Body of pancreas (tissue), 4 donors: ENCODE measurements around the gene SLC9A8. TPM values are rescaled to one million over a fixed set of nuclear protein-coding genes. Genes with fewer than 3 reads are reported as not detected.
"Not testable (repeated sequence)": the region's sequence is repeated elsewhere in the genome, so short reads cannot be mapped to it uniquely, and the experiment has no call there.

Experiments
- ATAC-seq: fragments of 150-250 bp; one replicate; pipeline ENCODE4 v1.9.1; 2016
- DNase-seq, 4 donors: peaks; one replicate each; pipeline ENCODE4 v3.0.0-alpha.2; 2019
- H3K27ac ChIP-seq, 4 donors: fragments of 200-600 bp; sonication (generic); 1 replicate in 3 of 4; 2 replicates in 1 of 4; pipeline versions ENCODE4 v1.5.1 to v1.6.1; 2016 to 2019; ENCODE audit warnings: mild to moderate bottlenecking in 1 of 4, mixed read lengths in 1 of 4, moderate library complexity in 1 of 4
- H3K27me3 ChIP-seq, 2 donors: fragments of 200-600 bp; sonication (generic); one replicate each; pipeline ENCODE4 v1.6.0; 2016; ENCODE audit warnings: mild to moderate bottlenecking in 1 of 2
- H3K36me3 ChIP-seq, 2 donors: fragments of 200-600 bp; sonication (generic); replicated peaks in 1 of 2; 2 replicates each; pipeline ENCODE4 v1.5.1; 2016; ENCODE audit warnings: low read depth in 2 of 2; ENCODE audit not compliant: insufficient read depth in 1 of 2
- H3K4me1 ChIP-seq: fragments of 200-600 bp; sonication (generic); one replicate; pipeline ENCODE4 v1.6.0; 2016
- H3K4me3 ChIP-seq, 2 donors: fragments of 200-600 bp; sonication (generic); 1 replicate in 1 of 2; 2 replicates in 1 of 2; pipeline ENCODE4 v1.5.1; 2016 to 2019
- H3K9me3 ChIP-seq, 3 donors: fragments of 200-600 bp; sonication (generic); 1 replicate in 2 of 3; 2 replicates in 1 of 3; pipeline ENCODE4 v1.5.1; 2016
- CTCF ChIP-seq, 7 experiments: fragments of 450-650 bp in 4 of 7; fragments of 200-600 bp in 3 of 7; sonication (generic) in 3 of 7; IDR thresholded peaks; one replicate each; pipeline ENCODE4 v1.5.1; 2016 to 2019; ENCODE audit warnings: antibody characterized with exemption in 7 of 7
- POLR2A ChIP-seq, 3 donors: fragments of 450-650 bp; IDR thresholded peaks; one replicate each; pipeline ENCODE4 v1.6.1; 2016; ENCODE audit warnings: antibody characterized with exemption in 3 of 3, mild to moderate bottlenecking in 2 of 3
- WGBS, 2 donors: methylation state at CpG; one replicate each; pipeline ENCODE4 v1.1.5; 2017; 5-methylcytosine and 5-hydroxymethylcytosine counted together
- intact Hi-C: fragments of 100-400 bp; cut with DNase I; formaldehyde crosslinking; loops from one replicate; pipeline ENCODE4 v1.15.1; 2023
- total RNA-seq, 2 donors: library from RNA; depleted of rRNA; stranded (reverse); fragments of >200 nt; gene quantifications; one replicate each; pipeline ENCODE4 v1.1.0, GENCODE V29; 2016

SLC9A8 gene
- total RNA-seq, 2 donors from 2014 or later = 5.9 to 11.2 TPM

GRCh38 chr20:49894073-49894470, 81.4 kb downstream of the SLC9A8 start:
- no peaks in the 10 kb centered on the region for H3K27me3 ChIP-seq
- no peak for ATAC-seq
- H3K27ac ChIP-seq = no peak overlapping the region
- intact Hi-C loops = no loop called here
- no peak overlapping the region for H3K4me3 ChIP-seq
- no peaks in the 10 kb centered on the region for H3K36me3 ChIP-seq
- no peaks in the 10 kb centered on the region for H3K9me3 ChIP-seq
- 74 to 80% methylated on average over 6 of the region's 6 CpGs for WGBS, 2 donors
- peaks cover 20% of the 10 kb centered on the region for H3K4me1 ChIP-seq
- TF ChIP-seq POLR2A (IDR thresholded peaks at IDR 0.05) = no peak
- TF ChIP-seq CTCF (IDR thresholded peaks at IDR 0.05) = no peak
- no peak for DNase-seq

GRCh38 chr20:49895474-49896093, 83.0 kb downstream of the SLC9A8 start:
- WGBS, 2 donors = 87 to 90% methylated on average over 7 of the region's 7 CpGs
- H3K9me3 ChIP-seq, intact Hi-C loops, ATAC-seq, H3K4me3 ChIP-seq, H3K36me3 ChIP-seq, H3K27me3 ChIP-seq, H3K4me1 ChIP-seq, H3K27ac ChIP-seq: not testable (repeated sequence)
- DNase-seq = peak in 1 of 4 donors; percentile 2

GRCh38 chr20:49896204-49896603, 83.6 kb downstream of the SLC9A8 start:
- intact Hi-C loops = no loop called here
- no peak for TF ChIP-seq POLR2A (IDR thresholded peaks at IDR 0.05)
- no peak for TF ChIP-seq CTCF (IDR thresholded peaks at IDR 0.05)
- Histone ChIP-seq H3K27me3 (no peaks in the 10 kb centered on the region), H3K27ac (no peak overlapping the region), H3K9me3 (no peaks in the 10 kb centered on the region), H3K36me3 (no peaks in the 10 kb centered on the region), H3K4me1 (peaks cover 6% of the 10 kb centered on the region), H3K4me3 (no peak overlapping the region)
- DNase-seq (peak in 1 of 4 donors; percentile 1), ATAC-seq (no peak)
- WGBS, 2 donors = 71 to 90% methylated on average over 6 of the region's 6 CpGs

- H3K27me3 ChIP-seq = no peaks in the 10 kb centered on the region
- no peaks in the 10 kb centered on the region for H3K9me3 ChIP-seq
- no peak for DNase-seq
- peaks cover 0 to 7% of the 10 kb centered on the region in 2 donors for H3K36me3 ChIP-seq
- WGBS, 2 donors = 75 to 78% methylated on average over 10 of the region's 10 CpGs
- H3K4me3 ChIP-seq = no peak overlapping the region
- no peak overlapping the region for H3K27ac ChIP-seq
- ATAC-seq = no peak
- TF ChIP-seq POLR2A (IDR thresholded peaks at IDR 0.05) (no peak), CTCF (IDR thresholded peaks at IDR 0.05) (no peak)
- intact Hi-C loops = no loop called here
- H3K4me1 ChIP-seq = no peaks in the 10 kb centered on the region
Measured at GRCh38 chr20:49899541-49900383, 87.1 kb downstream of the SLC9A8 start.

GRCh38 chr20:49901588-49901987, 89.0 kb downstream of the SLC9A8 start:
- no peaks in the 10 kb centered on the region for H3K9me3 ChIP-seq
- ATAC-seq (no peak), DNase-seq (no peak)
- no peak overlapping the region for H3K27ac ChIP-seq
- TF ChIP-seq POLR2A (IDR thresholded peaks at IDR 0.05) (no peak), CTCF (IDR thresholded peaks at IDR 0.05) (no peak)
- H3K36me3 ChIP-seq = peaks cover 4 to 24% of the 10 kb centered on the region in 2 donors
- H3K27me3 ChIP-seq = no peaks in the 10 kb centered on the region
- intact Hi-C loops = no loop called here
- no peak overlapping the region for H3K4me3 ChIP-seq
- no peaks in the 10 kb centered on the region for H3K4me1 ChIP-seq
- WGBS, 2 donors = 65 to 87% methylated on average over 5 of the region's 5 CpGs
